ENCODE data around the gene SLU7.
A peak's percentile ranks its signal among the peaks of the same experiment; 100 is the strongest.

The SLU7 gene

GRCh38 chr5:160420331-160420610 lies 1.4 kb upstream of the SLU7 start:
- DNase-seq (ENCODE audit: low read depth in 1 of 2, low spot score in 1 of 2) = no peak

- DNase-seq (ENCODE audit: low read depth in 1 of 2, low spot score in 1 of 2) = no peak
Observed at GRCh38 chr5:160419458-160420330, 813 bp upstream of the SLU7 start.

- DNase-seq (ENCODE audit: low read depth in 1 of 2, low spot score in 1 of 2) = peak; percentile 36 to 65
Observed at GRCh38 chr5:160399402-160400353, 19.2 kb downstream of the SLU7 start, which contains the start of gene FAM200C. Gene FAM200C, minus strand, starts transcription at chr5:160400054. Its CDS starts 4,564 bp downstream, at chr5:160395490.

DNA sequence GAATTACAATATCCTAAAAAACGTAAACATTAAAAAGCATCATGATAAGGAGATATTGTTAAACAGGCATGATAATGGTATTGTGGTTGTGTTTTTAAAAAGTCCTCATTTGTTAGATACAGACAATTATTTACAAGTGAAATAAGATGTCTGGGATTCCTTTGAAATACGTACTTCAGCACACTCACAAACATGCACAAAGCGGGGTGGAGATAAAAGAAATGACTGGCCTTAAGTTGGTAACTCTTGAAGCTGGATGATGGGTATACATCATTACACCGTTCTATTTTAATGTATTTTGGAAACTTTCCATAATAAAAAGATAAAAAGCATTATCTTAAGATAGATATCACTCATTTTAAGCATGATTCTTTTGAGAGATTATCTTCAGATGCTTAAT lies 20.1 kb downstream of the SLU7 start:
- DNase-seq (ENCODE audit: low read depth in 1 of 2, low spot score in 1 of 2) = no peak

DNA sequence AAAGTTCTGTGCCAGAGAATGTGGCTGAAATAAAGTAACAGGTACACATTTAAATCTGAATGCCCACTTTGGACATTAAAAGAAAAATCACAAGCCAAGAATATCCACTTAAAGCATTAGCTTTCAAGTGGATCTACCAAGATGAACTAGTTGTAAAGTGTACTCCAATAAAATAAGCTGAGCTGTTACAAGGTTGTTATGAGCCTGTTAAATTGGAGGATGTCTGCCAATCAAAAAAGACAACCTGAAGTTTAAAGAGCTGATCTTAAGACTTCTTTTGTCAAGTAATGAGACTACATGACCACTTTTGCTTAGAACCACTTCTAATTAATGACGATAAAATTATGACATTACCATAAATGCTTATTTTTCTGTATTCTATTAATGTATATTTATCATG lies 21.4 kb downstream of the SLU7 start:
- no peak for DNase-seq (ENCODE audit: low read depth in 1 of 2, low spot score in 1 of 2)

DNA sequence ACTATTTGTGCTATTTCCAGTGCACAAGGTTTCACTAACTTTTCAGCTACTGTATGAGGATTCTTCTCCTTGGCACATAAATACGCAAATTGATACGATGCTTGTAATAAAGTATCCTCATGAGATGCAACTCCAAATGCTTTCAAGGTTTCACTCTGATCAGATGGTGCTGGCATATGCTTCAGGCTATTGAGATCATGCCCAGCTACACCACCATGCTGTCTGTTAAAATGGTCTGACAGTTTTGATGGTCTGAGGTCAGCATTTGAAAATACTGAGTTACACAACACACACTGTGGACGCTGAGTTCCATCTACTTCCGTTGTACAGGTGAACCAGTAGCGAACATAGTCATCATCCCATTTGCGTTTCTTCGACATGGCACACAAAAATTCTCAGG lies 23.8 kb downstream of the SLU7 start:
- DNase-seq (ENCODE audit: low read depth in 1 of 2, low spot score in 1 of 2) = no peak

DNA sequence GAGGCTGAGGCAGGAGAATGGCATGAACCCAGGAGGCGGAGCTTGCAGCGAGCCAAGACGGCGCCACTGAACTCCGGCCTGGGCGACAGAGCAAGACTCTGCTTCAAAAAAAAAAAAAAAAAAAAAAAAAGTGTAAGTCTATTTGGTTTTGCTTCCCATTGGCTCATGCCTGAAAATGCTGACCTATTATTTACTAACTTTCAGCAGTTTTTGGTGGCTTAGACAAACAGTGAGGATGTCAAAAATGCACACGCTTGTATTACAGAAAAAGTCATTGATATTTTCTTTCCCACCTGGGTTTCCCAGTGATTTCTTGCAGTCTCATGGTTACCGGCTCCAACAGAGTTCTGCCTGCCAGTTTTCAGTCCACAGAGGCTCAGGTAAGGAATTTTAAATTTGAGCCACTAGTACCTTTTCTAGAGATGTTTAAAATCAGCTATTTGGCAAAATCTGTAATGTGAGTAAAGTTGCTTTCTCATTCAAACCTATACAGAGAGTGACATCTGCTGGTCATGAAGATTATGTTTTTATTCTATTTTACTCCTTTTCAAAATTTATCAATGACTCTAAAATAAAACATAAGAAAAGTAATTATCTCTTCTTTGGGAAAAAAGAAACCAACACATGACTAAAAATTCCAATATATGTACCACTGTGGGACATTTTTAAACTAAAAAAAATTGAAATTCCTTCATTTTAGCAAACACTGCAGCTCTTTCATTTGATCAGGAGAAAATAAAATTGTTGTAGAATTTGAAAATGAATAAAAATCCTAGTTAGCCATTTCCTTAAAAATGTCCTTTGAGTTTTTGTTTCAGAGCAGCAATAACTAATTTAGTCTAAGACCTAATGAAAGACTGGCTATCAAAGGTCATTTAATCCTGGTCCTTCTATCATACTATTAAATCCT lies 27.8 kb downstream of the SLU7 start:
- DNase-seq (ENCODE audit: low read depth in 1 of 2, low spot score in 1 of 2) = no peak

DNA sequence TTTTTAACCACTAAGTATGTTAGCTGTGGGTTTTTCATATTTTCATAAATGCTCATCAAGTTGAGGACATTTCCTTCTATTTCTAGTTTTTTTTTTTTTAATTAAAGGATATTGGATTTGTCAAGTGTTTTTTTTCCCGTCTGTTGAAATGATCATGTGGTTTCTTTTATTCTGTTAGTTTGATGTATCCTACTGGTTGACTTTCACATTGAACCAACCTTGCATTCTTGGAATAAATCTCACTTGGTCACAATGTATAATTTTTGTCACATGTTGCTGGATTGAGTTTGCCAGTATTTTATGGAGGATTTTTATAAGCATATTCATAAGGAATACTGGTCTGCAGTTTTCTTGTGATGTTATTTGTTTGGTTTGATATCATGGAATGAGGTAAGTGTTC lies 31.4 kb downstream of the SLU7 start:
- DNase-seq (ENCODE audit: low read depth in 1 of 2, low spot score in 1 of 2) = no peak

DNA sequence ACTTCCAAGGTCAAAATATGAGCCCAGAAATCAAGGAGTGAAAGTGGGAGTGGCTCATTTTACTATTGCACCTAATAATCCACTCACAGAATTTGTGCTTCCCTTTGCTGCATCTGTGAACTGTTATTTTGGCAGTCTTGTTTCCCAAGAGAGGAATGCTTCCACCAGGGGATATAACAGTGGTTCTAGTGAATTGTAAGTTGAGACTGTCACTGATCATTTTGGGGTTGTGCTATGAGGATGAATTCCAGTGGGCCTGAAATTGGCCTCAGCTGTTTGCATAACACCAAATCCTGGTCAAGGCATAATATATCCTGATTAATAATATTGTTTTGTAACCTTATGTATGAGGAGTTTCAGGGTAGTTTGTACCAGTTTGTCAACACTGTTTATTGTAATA lies 33.4 kb downstream of the SLU7 start:
- DNase-seq (ENCODE audit: low read depth in 1 of 2, low spot score in 1 of 2) = no peak

DNA sequence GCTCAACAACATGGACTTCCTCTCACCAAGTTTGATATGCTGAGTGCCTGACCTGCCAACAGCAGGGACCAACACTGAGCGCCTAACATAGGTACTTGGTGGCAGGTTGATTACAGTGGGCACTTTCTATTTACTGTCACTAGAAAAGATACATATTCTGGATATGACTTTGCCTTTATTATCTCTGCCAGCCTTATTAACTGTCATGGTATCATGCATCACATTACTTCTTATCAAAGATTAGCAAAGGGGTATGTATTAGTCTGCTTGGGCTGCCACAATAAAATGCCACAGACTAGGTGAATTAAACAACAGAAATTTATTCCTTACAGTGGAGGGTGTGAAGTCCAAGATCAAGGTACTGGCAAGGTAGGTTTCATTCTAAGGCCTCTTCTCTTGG lies 34.2 kb downstream of the SLU7 start:
- DNase-seq (ENCODE audit: low read depth in 1 of 2, low spot score in 1 of 2) = no peak

DNA sequence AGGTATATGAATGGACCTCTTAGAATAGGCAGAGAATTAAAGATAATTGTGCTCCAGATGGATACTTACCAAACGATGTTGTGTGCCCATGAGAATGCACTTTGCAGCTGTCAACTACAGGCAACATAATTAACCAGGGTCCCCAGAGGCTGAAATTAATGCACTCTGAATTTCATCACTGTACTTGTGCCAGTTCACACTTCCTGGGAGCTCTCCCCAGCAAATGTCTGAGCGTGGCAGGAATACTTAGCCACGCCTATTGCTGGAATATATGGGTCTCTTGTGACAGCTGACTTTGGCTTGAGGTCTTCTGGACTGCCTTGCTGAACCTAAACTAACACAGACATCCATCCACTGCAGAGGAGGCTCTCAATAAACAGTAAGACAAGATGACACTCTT lies 36.5 kb downstream of the SLU7 start:
- DNase-seq (ENCODE audit: low read depth in 1 of 2, low spot score in 1 of 2) = no peak

DNA sequence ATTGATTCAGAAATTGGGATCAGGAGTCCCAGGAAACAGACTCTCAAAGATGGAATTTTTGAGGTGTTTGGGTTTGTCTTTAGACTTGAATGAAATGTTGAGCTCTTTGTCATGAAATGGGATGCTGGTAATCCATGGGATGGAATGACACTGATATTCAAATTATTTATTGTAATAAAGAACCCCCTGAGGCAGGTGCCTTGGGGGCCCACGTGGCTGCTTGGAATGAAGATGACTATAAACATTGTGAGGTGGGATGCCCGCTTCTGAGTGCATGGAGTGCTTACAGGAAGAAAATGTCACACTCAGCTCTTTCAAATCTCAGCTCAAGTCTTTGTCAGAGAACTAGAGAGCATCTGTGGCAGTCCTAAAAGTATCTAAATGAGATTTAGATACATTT lies 38.8 kb downstream of the SLU7 start:
- no peak for DNase-seq (ENCODE audit: low read depth in 1 of 2, low spot score in 1 of 2)

GRCh38 chr5:160379511-160379910 lies 39.4 kb downstream of the SLU7 start:
- no peak for DNase-seq (ENCODE audit: low read depth in 1 of 2, low spot score in 1 of 2)

DNA sequence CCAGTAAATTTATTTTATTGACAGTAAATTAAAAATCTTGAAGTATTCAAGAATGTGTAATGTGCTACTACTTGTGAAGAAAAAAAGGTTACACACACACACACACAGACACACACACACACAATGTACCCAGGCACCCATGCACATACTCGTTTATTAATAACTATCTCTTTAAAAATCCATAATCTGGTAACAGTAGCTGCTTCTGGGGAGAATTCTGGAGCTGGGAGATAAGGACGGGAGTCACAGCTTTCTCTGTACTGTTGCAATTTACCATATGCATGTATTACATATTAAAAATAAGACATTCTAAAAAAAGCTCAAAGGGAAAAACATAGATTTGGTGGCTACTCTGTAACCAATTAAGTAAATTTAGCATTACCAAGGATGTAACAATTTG lies 40.6 kb downstream of the SLU7 start:
- DNase-seq (ENCODE audit: low read depth in 1 of 2, low spot score in 1 of 2) = no peak

DNA sequence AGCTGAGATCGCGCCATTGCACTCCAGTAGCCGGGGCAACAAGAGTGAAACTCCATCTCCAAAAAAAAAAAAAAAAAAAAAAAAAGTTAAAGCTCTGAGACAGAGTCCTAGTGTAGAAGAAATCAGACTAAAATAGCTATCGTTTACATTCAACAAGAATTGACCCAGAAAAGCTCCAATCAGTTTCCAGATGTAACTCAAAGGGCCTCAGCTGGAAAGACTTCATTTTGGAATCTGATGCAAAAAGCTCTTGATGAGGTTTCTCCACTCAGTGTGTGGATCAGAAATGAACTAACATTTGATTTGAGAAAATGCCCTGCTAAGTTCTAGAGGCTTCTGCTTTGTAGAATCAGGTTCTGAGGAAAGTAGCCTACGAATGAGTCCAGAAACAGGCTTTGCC lies 41.2 kb downstream of the SLU7 start:
- no peak for DNase-seq (ENCODE audit: low read depth in 1 of 2, low spot score in 1 of 2)

GRCh38 chr5:160376416-160376815 lies 42.5 kb downstream of the SLU7 start:
- no peak for DNase-seq (ENCODE audit: low read depth in 1 of 2, low spot score in 1 of 2)

- DNase-seq (ENCODE audit: low read depth in 1 of 2, low spot score in 1 of 2) = no peak
Observed at GRCh38 chr5:160375701-160376100, 43.2 kb downstream of the SLU7 start.

DNA sequence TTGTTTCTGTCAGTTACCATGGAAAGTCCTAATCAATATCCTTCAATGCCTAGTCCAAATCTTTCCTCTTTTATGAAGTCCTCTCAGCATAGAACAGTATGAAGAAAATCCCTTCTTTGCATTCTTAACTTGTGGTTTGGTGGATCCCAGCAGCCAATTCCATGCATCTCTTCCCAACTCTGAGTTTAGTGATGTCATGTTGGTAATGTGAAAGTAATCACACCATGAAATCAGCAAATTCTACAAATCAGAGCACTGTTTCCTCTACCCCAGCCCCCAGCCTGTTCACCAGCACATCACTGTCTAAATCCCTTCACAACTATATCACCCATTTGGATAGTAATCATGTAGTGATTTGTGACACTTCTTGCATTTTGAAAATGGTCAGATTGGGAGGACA lies 43.7 kb downstream of the SLU7 start:
- DNase-seq (ENCODE audit: low read depth in 1 of 2, low spot score in 1 of 2) = no peak

DNA sequence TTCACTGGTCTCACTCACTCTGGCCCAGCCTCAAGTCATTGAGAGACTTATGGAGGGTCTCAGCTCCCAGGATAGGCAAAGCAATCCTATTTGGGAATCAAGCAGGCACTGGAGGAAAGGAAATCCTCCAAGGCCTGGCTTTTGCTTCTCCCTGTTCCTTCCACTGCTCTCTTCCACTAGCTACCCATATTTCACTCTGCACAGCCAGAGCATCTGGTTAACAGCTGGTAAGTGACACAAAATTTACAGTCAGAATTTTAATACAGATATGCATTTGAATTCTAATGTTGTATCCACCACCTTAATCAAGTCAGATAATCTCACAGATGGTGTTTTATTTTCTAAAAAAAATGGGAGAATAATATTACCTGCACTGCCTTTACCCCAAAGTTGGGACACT lies 47.6 kb downstream of the SLU7 start:
- no peak for DNase-seq (ENCODE audit: low read depth in 1 of 2, low spot score in 1 of 2)

DNA sequence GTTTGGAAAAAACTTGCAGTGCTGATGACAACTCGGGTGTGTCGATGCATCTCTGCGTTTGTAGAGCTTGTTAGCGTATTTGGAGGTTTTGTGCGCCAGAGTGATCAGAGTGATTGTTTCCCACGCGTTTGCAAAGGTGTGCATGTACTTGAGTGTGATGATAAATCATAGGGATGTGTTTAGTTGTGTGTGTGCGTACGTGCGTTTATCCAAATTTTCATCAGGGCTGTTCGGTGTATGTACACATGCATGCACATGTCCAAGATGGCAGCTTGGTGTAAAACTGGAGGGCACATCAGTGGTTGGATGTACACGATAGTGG lies 48.2 kb downstream of the SLU7 start:
- no peak for DNase-seq (ENCODE audit: low read depth in 1 of 2, low spot score in 1 of 2)

DNA sequence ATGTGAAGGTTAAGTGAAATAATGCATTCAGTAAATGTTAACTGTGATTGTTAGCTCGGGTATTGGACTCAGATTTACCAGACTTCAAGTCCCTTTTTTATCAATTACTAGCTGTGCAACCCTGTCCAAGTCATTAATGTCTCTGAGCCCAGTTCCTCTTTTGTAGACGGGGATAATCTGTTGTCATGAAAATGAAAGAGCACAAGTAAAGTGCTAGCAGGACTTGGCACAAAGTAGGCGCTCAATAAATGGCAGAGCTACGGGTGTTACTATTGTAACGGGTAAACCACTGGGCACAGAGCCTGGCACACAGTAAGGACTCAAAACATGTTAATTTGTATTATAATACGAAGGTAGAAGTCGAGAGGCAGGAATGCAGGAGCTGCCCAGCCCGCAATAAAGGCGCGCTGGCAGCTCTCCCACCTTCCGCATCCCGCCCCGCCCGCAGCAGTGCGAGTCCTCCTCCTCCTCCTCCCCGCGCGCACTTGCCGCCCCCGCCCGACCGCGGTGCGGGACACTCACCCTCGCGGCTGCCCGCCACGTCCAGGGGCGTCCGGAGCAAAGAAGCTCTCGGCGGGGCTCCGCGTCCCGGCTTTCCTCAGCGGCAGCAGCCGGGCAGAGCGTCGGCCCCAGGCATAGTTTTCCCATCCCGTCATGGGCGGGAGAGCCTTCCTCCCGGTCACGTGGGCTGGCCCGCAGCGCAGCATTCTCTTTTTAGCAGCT lies 48.7 kb downstream of the SLU7 start, which contains the start of gene C1QTNF2:
Gene C1QTNF2 (minus strand): TSS at position 637 of the 723 bp plus-strand sequence. CDS start 15,615 bp downstream, outside the sequence.
- no peak for DNase-seq (ENCODE audit: low read depth in 1 of 2, low spot score in 1 of 2)
